ENCODE measurements around the gene SPOP.

The SPOP gene

GRCh38 chr17:49694847-49695697, 17.2 kb upstream of the SPOP start:
- H3K27ac ChIP-seq, result peak overlapping the region; percentile 10; the same call in 1 of the 2 replicates
- TF ChIP-seq CTCF (conservative IDR thresholded peaks at IDR 0.05) (peak; percentile 94), ZFX (IDR thresholded peaks at IDR 0.05) (no peak)

GRCh38 chr17:49692751-49693150, 14.9 kb upstream of the SPOP start:
- H3K27ac ChIP-seq, result no peak overlapping the region
- TF ChIP-seq ZFX (IDR thresholded peaks at IDR 0.05) (no peak), CTCF (conservative IDR thresholded peaks at IDR 0.05) (no peak)

- no peak for TF ChIP-seq ZFX (IDR thresholded peaks at IDR 0.05)
- no peak for TF ChIP-seq CTCF (conservative IDR thresholded peaks at IDR 0.05)
- H3K27ac ChIP-seq, result no peak overlapping the region
Observed at GRCh38 chr17:49691677-49692191, 13.8 kb upstream of the SPOP start.

GRCh38 chr17:49691086-49691676, 13.3 kb upstream of the SPOP start:
- TF ChIP-seq CTCF (conservative IDR thresholded peaks at IDR 0.05), result no peak
- no peak for TF ChIP-seq ZFX (IDR thresholded peaks at IDR 0.05)

GRCh38 chr17:49690256-49690655, 12.4 kb upstream of the SPOP start:
- no peak overlapping the region for H3K27ac ChIP-seq
- TF ChIP-seq CTCF (conservative IDR thresholded peaks at IDR 0.05), result no peak

More at GRCh38 chr17:49691086-49691676, 13.3 kb upstream of the SPOP start:
- no peak overlapping the region for H3K27ac ChIP-seq

GRCh38 chr17:49688848-49689247, 11.0 kb upstream of the SPOP start:
- TF ChIP-seq ZFX (IDR thresholded peaks at IDR 0.05) (no peak), CTCF (conservative IDR thresholded peaks at IDR 0.05) (no peak)
- H3K27ac ChIP-seq, result no peak overlapping the region

GRCh38 chr17:49687878-49688491, 10.1 kb upstream of the SPOP start:
- TF ChIP-seq ZFX (IDR thresholded peaks at IDR 0.05), result no peak
- no peak for TF ChIP-seq CTCF (conservative IDR thresholded peaks at IDR 0.05)
- no peak overlapping the region for H3K27ac ChIP-seq

Measured in C4-2B (cell line).